HUES48 (cell line): ENCODE measurements around the gene ADGRV1.
"Not testable (repeated sequence)": the region's sequence is repeated elsewhere in the genome, so short reads cannot be mapped to it uniquely, and the experiment has no call there.

Source experiments
- H3K27ac ChIP-seq: one replicate; pipeline ENCODE4 v1.7.0; 2013; ENCODE audit warnings: low read depth, low read length, inconsistent platforms
- H3K27me3 ChIP-seq: 2 replicates; pipeline ENCODE4 v1.6.1; 2013; ENCODE audit warnings: mild to moderate bottlenecking, low read length; ENCODE audit not compliant: control insufficient read depth, insufficient read depth
- H3K36me3 ChIP-seq: 2 replicates; pipeline ENCODE4 v1.6.1; 2013; ENCODE audit warnings: low read length; ENCODE audit not compliant: control insufficient read depth, insufficient read depth
- H3K4me1 ChIP-seq: 2 replicates; pipeline ENCODE4 v1.6.1; 2013; ENCODE audit warnings: mild to moderate bottlenecking, low read length; ENCODE audit not compliant: control insufficient read depth, insufficient read depth
- H3K4me3 ChIP-seq: 2 replicates; pipeline ENCODE4 v1.5.1; 2013; ENCODE audit warnings: mild to moderate bottlenecking, low read depth, low read length
- H3K9ac ChIP-seq: 2 replicates; pipeline ENCODE4 v1.6.1; 2013; ENCODE audit warnings: mild to moderate bottlenecking, low read depth, low read length, moderate library complexity
- H3K9me3 ChIP-seq: 2 replicates; pipeline ENCODE4 v1.6.1; 2013; ENCODE audit warnings: low read length; ENCODE audit not compliant: control insufficient read depth, insufficient read depth

ADGRV1 gene

GRCh38 chr5:91061094-91061493, 502.5 kb downstream of the ADGRV1 start:
- Histone ChIP-seq H3K4me1 (no peaks in the 10 kb centered on the region; the same call in 1 of the 2 replicates), H3K27me3 (no peaks in the 10 kb centered on the region), H3K4me3 (no peak overlapping the region), H3K9me3 (no peaks in the 10 kb centered on the region), H3K27ac (no peak overlapping the region), H3K36me3 (no peaks in the 10 kb centered on the region), H3K9ac (no peak overlapping the region)

DNA sequence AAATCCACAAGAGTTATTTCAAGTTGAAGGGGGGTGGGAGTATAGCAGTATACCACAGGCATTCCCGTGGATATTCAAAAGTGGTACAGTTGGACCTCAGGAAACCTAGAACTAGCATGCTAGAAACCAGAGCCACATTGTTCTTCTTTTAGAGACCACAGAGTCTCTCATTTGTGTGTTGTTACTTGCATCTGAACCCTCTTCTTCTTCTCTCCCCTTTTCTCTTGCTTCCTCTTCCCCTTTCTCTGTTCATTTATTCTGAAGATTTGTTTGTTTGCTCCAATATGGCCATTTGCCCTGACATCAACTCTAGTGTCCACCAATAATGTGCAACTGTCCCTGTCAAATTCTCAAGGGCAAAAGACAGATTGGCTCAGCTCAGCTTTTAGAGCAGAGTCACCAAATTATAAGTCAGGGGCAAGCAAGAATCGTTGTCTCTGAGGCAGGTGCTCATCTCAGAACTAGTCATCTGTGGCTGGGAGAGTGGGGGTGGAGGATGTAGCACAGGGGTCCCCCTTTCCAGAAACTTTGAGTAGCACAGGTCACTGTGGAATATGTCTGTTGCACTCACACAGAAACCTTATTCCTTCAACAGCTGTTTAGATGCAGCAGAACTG, 503.5 kb downstream of the ADGRV1 start:
- Histone ChIP-seq H3K27ac (no peak overlapping the region), H3K4me3 (no peak overlapping the region), H3K4me1 (no peaks in the 10 kb centered on the region; the same call in 1 of the 2 replicates), H3K9me3 (no peaks in the 10 kb centered on the region), H3K36me3 (no peaks in the 10 kb centered on the region), H3K27me3 (no peaks in the 10 kb centered on the region), H3K9ac (no peak overlapping the region)

DNA sequence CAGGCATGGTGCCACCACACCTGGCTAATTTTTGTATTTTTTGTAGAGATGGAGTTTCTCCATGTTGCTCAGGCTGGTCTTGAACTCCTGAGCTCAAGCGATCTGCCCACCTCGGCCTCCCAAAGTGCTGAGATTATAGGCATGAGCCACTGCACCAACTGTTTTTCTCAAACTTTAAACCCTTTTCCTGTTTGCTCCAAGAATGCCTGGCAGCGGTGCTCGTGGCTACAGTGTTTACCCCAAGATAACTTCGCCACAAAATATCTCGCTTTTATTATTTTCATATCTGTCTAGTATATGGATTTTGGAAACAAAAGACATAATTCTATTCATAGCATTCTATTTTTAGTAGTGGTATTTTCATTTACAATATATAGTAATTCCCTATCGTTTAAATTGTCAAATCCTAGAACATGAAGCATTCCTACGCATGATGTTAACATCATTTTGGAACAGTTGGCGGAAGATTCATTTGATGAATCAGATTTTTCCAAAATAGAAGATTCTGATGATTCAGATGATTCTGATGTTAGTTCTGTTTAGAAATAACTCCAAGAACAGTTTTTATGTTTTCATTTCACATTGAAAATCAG, 504.6 kb downstream of the ADGRV1 start:
- H3K27me3 ChIP-seq, H3K4me1 ChIP-seq, H3K27ac ChIP-seq, H3K4me3 ChIP-seq, H3K9me3 ChIP-seq, H3K36me3 ChIP-seq, H3K9ac ChIP-seq: not testable (repeated sequence)

- H3K9ac ChIP-seq: no peak overlapping the region
- H3K27me3 ChIP-seq: no peaks in the 10 kb centered on the region
- no peak overlapping the region for H3K4me3 ChIP-seq
- no peaks in the 10 kb centered on the region for H3K36me3 ChIP-seq
- no peaks in the 10 kb centered on the region for H3K4me1 ChIP-seq
- no peak overlapping the region for H3K27ac ChIP-seq
- no peaks in the 10 kb centered on the region for H3K9me3 ChIP-seq
These were observed 506.9 kb downstream of the ADGRV1 start for GRCh38 chr5:91065496-91065895.

DNA sequence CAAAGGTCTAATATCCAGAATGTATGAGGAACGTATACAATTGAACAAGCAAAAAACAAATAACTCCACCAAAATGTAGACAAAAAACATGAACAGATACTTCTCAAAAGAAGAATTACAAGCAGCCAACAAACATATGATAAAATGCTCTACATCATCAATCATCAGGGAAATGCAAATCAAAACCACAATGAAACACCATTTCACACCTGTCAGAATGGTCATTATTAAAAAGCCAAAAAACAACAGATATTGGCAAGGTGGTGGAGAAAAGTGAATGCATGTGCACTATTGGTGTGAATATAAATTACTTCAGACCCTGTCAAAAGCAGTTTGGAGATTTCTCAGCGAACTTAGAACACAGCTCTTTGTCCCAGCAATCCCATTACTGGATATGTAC, 510.8 kb downstream of the ADGRV1 start:
- Histone ChIP-seq H3K27ac (no peak overlapping the region), H3K4me3 (no peak overlapping the region), H3K9me3 (no peaks in the 10 kb centered on the region), H3K4me1 (no peaks in the 10 kb centered on the region), H3K36me3 (peaks cover 5% of the 10 kb centered on the region; the same call in 1 of the 2 replicates), H3K9ac (no peak overlapping the region), H3K27me3 (no peaks in the 10 kb centered on the region)

DNA sequence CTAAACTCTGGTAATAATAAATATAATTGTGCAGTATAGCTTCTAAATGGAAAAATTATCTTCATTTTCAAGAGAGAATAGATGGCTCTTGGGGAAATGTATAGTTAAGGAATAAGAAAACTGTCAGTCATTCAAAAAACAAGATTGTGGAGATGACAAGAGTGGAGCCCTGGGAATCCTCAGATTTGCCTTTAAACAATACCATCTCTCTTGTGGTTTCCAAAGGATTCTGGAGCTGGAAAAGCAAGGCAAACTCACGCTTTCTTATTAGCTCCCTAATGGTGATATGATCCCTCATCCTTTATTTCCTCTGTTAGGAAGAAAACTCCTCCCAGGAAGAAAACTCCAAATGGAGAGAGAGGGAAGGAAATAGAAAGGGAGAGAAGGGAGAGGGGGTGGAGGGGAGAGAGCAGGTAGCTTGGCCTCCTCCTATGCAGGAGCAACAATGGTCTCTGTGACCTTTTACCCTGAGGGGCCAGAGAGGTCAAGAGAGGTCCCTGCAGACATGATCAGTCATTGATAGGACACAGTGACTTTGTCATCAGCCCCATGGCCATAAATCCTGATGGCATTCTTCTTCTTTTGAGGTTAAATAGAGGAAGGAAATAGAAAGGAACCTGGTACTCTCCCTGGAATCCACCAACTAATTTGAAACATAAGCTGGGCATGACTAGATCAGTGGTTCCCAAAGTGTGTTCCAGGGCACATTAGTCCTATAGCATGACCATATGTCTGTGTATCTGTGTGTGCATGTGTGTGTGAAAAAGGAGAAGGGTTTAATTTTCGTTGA, 512.4 kb downstream of the ADGRV1 start:
- Histone ChIP-seq H3K4me3 (no peak overlapping the region), H3K9ac (no peak overlapping the region), H3K27me3 (no peaks in the 10 kb centered on the region), H3K27ac (no peak overlapping the region), H3K4me1 (no peaks in the 10 kb centered on the region), H3K36me3 (peaks cover 5% of the 10 kb centered on the region; the same call in 1 of the 2 replicates), H3K9me3 (no peaks in the 10 kb centered on the region)

DNA sequence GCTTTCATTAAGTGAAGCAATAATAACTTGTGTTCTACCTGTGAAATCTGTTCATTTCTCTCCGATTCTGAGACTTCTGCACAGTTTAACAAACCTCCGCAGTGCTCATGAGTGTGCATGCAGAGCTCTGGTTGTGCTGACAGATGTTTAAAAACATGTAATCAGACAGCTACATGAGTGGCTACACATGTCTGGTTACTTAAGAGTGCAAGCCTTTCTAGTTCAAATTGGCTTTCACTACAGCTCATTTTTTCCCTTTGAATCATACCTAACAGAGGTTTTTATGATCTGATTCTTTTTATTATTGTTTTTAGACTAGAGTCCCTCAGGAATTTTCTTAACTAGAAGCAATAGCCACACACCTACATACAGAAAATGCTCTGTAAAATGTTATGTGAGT, 514.3 kb downstream of the ADGRV1 start:
- no peak overlapping the region for H3K27ac ChIP-seq
- H3K9me3 ChIP-seq: no peaks in the 10 kb centered on the region
- H3K27me3 ChIP-seq: no peaks in the 10 kb centered on the region
- no peak overlapping the region for H3K9ac ChIP-seq
- peaks cover 5% of the 10 kb centered on the region; the same call in 1 of the 2 replicates for H3K36me3 ChIP-seq
- H3K4me1 ChIP-seq: no peaks in the 10 kb centered on the region
- no peak overlapping the region for H3K4me3 ChIP-seq

GRCh38 chr5:91074615-91075014, 516.0 kb downstream of the ADGRV1 start:
- Histone ChIP-seq H3K9me3 (no peaks in the 10 kb centered on the region), H3K27ac (no peak overlapping the region), H3K4me3 (no peak overlapping the region), H3K27me3 (no peaks in the 10 kb centered on the region), H3K4me1 (no peaks in the 10 kb centered on the region), H3K36me3 (peaks cover 9% of the 10 kb centered on the region; the same call in 1 of the 2 replicates), H3K9ac (no peak overlapping the region)

GRCh38 chr5:91076138-91076537, 517.5 kb downstream of the ADGRV1 start:
- Histone ChIP-seq H3K4me1 (no peaks in the 10 kb centered on the region), H3K36me3 (peaks cover 9% of the 10 kb centered on the region; the same call in 1 of the 2 replicates), H3K27me3 (no peaks in the 10 kb centered on the region), H3K9me3 (no peaks in the 10 kb centered on the region), H3K4me3 (no peak overlapping the region), H3K9ac (no peak overlapping the region), H3K27ac (no peak overlapping the region)

DNA sequence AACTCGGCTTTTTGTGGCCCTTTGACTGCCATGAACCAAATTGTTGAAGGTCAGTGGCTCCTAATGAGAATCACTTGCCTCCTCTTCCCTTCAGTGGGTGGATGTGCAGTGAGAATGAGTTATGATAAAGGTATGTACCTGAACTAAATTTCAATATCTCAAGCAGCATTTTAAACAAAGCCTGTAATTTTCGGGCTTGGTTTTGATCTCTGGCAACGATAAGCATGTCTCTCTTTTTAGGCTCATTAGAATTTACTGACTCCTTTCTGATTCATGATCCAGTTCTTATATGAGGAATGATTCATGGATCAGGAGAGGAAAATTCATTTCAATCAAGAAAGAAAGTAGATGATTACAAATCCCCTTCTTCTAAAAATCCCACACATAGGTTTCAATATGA, 519.0 kb downstream of the ADGRV1 start:
- no peak overlapping the region for H3K9ac ChIP-seq
- H3K27me3 ChIP-seq: no peaks in the 10 kb centered on the region
- H3K27ac ChIP-seq: no peak overlapping the region
- H3K4me1 ChIP-seq: no peaks in the 10 kb centered on the region
- H3K4me3 ChIP-seq: no peak overlapping the region
- H3K9me3 ChIP-seq: no peaks in the 10 kb centered on the region
- 0 out of 2 replicates have a peak, but pooled peaks cover 4% of the 10 kb centered on the region for H3K36me3 ChIP-seq

DNA sequence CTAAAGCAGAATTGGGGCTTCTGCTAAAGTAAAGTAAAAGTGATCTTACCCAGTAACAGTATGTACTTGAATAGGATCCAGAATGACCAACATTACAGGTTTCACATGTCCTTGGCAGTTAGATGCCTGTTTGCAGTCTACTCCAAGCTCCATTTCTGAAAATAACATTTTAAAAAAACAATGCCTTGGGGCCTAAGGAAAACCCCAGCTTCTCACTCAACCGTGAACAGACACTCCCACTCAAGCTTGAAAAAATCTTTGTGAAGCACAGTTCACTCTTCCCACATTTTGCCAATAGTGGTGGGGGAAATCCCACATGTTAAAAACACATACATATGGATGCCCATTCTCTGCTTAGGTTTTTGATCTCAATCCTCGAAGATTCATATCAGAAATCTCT, 520.4 kb downstream of the ADGRV1 start:
- no peak overlapping the region for H3K27ac ChIP-seq
- 0 out of 2 replicates have a peak, but pooled peaks cover 4% of the 10 kb centered on the region for H3K36me3 ChIP-seq
- no peak overlapping the region for H3K9ac ChIP-seq
- H3K4me3 ChIP-seq: no peak overlapping the region
- H3K4me1 ChIP-seq: no peaks in the 10 kb centered on the region
- no peaks in the 10 kb centered on the region for H3K9me3 ChIP-seq
- no peaks in the 10 kb centered on the region for H3K27me3 ChIP-seq
